HTERT RPE-1 (cell line): Measurements from ENCODE around the gene CRACR2A.

Experiments
- in situ Hi-C: fragments of 300-500 bp; cut with MboI; formaldehyde crosslinking; loops from 4 replicates; pipeline ENCODE4 v1.14.3; 2020; ENCODE audit warnings: low sequenced_read_pairs

CRACR2A gene

GRCh38 chr12:3752096-3752709 lies 706 bp downstream of the CRACR2A start:
- in situ Hi-C loops: no loop called here

- in situ Hi-C loops: no loop called here
Observed at GRCh38 chr12:3751151-3752095, 1.5 kb downstream of the CRACR2A start.

- in situ Hi-C loops: no loop called here
Observed at GRCh38 chr12:3750616-3751015, 2.3 kb downstream of the CRACR2A start.

GRCh38 chr12:3748620-3749019 lies 4.3 kb downstream of the CRACR2A start:
- in situ Hi-C loops: no loop called here

- in situ Hi-C loops: no loop called here
Observed at GRCh38 chr12:3747976-3748619, 4.8 kb downstream of the CRACR2A start.

GRCh38 chr12:3747543-3747942 lies 5.4 kb downstream of the CRACR2A start:
- in situ Hi-C loops: no loop called here

GRCh38 chr12:3746758-3747157 lies 6.2 kb downstream of the CRACR2A start:
- in situ Hi-C loops: no loop called here

- in situ Hi-C loops: no loop called here
Observed at GRCh38 chr12:3745152-3745551, 7.8 kb downstream of the CRACR2A start.

GRCh38 chr12:3744229-3744901 lies 8.5 kb downstream of the CRACR2A start:
- in situ Hi-C loops: no loop called here

- in situ Hi-C loops: no loop called here
Observed at GRCh38 chr12:3743803-3744202, 9.1 kb downstream of the CRACR2A start.

- in situ Hi-C loops: no loop called here
Observed at GRCh38 chr12:3741882-3742672, 10.8 kb downstream of the CRACR2A start.

GRCh38 chr12:3740480-3741231 lies 12.3 kb downstream of the CRACR2A start:
- in situ Hi-C loops: no loop called here

- in situ Hi-C loops: no loop called here
Observed at GRCh38 chr12:3735432-3735831, 17.5 kb downstream of the CRACR2A start.

- in situ Hi-C loops: no loop called here
Observed at GRCh38 chr12:3732901-3733300, 20.0 kb downstream of the CRACR2A start.

GRCh38 chr12:3730111-3730510 lies 22.8 kb downstream of the CRACR2A start:
- in situ Hi-C loops: no loop called here

- in situ Hi-C loops: no loop called here
Observed at GRCh38 chr12:3728686-3729085, 24.2 kb downstream of the CRACR2A start.

- in situ Hi-C loops: no loop called here
Observed at GRCh38 chr12:3727877-3728632, 24.9 kb downstream of the CRACR2A start.

- in situ Hi-C loops: no loop called here
Observed at GRCh38 chr12:3727354-3727753, 25.6 kb downstream of the CRACR2A start.

- in situ Hi-C loops: no loop called here
Observed at GRCh38 chr12:3726456-3726855, 26.5 kb downstream of the CRACR2A start.
